ENCODE results near the gene DSG1.

The DSG1 gene

DNA sequence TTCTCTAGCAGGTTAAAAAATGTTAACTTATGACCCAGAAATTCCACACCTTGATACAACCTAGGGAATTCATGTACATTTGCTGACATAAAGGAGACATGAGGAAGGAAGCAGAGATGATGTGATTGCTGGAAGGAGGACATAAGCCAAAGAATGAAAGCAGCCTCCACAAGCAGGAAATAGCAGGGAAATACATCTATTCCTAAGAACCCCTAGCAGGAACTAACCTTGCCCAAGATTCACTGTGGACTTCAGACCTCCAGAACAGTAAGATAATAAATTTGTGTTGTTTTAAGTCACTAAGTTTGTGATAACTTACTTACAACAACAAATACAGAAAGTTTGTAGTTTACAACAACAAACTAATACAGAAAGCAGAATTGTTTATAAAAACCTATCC is 54.0 kb downstream of the DSG1 start:
- Histone ChIP-seq H3K36me3 (ENCODE audit: control insufficient read depth, low read length) (no peaks in the 10 kb centered on the region), H3K27me3 (ENCODE audit: control insufficient read depth, low read length) (no peaks in the 10 kb centered on the region)
- TF ChIP-seq, protein P1, sequence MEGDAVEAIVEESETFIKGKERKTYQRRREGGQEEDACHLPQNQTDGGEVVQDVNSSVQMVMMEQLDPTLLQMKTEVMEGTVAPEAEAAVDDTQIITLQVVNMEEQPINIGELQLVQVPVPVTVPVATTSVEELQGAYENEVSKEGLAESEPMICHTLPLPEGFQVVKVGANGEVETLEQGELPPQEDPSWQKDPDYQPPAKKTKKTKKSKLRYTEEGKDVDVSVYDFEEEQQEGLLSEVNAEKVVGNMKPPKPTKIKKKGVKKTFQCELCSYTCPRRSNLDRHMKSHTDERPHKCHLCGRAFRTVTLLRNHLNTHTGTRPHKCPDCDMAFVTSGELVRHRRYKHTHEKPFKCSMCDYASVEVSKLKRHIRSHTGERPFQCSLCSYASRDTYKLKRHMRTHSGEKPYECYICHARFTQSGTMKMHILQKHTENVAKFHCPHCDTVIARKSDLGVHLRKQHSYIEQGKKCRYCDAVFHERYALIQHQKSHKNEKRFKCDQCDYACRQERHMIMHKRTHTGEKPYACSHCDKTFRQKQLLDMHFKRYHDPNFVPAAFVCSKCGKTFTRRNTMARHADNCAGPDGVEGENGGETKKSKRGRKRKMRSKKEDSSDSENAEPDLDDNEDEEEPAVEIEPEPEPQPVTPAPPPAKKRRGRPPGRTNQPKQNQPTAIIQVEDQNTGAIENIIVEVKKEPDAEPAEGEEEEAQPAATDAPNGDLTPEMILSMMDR (IDR thresholded peaks at IDR 0.05; ENCODE audit: low read depth, low read length, poor library complexity, severe bottlenecking) = no peak
- TF ChIP-seq EZH2phosphoT487 (IDR thresholded peaks at IDR 0.05; ENCODE audit: borderline replicate concordance, low read length) = no peak

DNA sequence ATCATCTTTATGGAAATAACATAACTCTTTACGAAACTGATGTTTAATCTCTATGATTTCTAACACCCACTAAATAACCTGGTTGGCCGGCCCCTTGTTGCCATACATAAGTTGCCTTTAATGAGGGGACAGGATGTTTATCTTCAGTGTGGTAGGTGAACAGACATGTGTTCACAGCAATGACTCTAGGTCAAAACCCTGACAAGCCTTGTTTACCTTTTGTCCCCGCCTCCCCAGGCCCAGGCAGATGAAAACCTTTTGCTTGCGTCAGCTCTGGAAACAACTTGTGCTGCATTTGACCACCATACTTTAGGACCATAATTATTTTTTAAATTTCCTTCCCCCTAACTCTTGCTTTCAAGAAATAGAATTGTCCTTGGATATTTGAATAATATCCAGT is 55.7 kb downstream of the DSG1 start:
- Histone ChIP-seq H3K79me2 (ENCODE audit: control insufficient read depth, low read length) (no peaks in the 10 kb centered on the region), H3K4me3 (ENCODE audit: low read length) (no peak overlapping the region), H3F3A (ENCODE audit: control insufficient read depth, insufficient read depth) (no peaks in the 10 kb centered on the region), H4K20me1 (ENCODE audit: control insufficient read depth, insufficient read depth, low read depth, low read length) (no peaks in the 10 kb centered on the region), H3K9me2 (replicated peaks; ENCODE audit: control insufficient read depth, low read length) (no peaks in the 10 kb centered on the region), H3K27me3 (ENCODE audit: control insufficient read depth, low read length) (no peaks in the 10 kb centered on the region), H3K36me3 (ENCODE audit: control insufficient read depth, low read length) (no peaks in the 10 kb centered on the region), H3K4me1 (ENCODE audit: control insufficient read depth, low read length) (no peaks in the 10 kb centered on the region), H3K27ac (ENCODE audit: low read depth, low read length) (no peak overlapping the region), H3K4me2 (ENCODE audit: low read length) (no peak overlapping the region), H3K9me3 (ENCODE audit: control insufficient read depth, insufficient read depth, low read length) (no peaks in the 10 kb centered on the region)
- TF ChIP-seq, protein P1 (IDR thresholded peaks at IDR 0.05; ENCODE audit: low read depth, low read length, poor library complexity, severe bottlenecking) = no peak
- no peak for TF ChIP-seq EZH2phosphoT487 (IDR thresholded peaks at IDR 0.05; ENCODE audit: borderline replicate concordance, low read length)

More for the DNA sequence above, 54.0 kb downstream of the DSG1 start:
- Histone ChIP-seq H3K4me3 (ENCODE audit: low read length) (no peak overlapping the region), H3K4me1 (ENCODE audit: control insufficient read depth, low read length) (no peaks in the 10 kb centered on the region), H3K9me2 (replicated peaks; ENCODE audit: control insufficient read depth, low read length) (no peaks in the 10 kb centered on the region), H3F3A (ENCODE audit: control insufficient read depth, insufficient read depth) (no peaks in the 10 kb centered on the region), H3K4me2 (ENCODE audit: low read length) (no peak overlapping the region), H3K79me2 (ENCODE audit: control insufficient read depth, low read length) (no peaks in the 10 kb centered on the region), H3K27ac (ENCODE audit: low read depth, low read length) (no peak overlapping the region), H4K20me1 (ENCODE audit: control insufficient read depth, insufficient read depth, low read depth, low read length) (no peaks in the 10 kb centered on the region), H3K9me3 (ENCODE audit: control insufficient read depth, insufficient read depth, low read length) (no peaks in the 10 kb centered on the region)

DNA sequence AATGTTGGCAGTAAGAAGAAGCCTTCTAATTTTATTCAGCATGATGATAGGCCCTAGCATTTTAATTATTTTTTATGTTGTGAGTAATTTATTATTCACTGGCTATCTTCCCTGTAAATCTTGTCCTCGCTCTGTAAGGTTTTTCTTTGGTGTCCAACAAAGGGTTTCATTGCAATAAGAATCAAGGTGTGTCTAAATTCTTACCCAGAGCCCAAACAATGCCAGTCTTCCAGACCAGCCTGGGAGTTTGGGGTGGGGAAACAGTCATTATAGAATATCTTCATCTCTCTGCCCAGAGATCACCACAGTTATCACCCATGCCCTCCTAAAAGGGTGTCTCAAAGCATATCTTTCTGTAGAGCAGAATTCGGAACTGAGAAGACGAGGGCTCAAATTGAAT is 58.5 kb downstream of the DSG1 start, which contains the start of gene DSG4:
TSS of gene DSG4 (plus strand) at position 301 of the 400 bp plus-strand sequence. CDS start 135 bp downstream, outside the sequence.
- Histone ChIP-seq H3K27me3 (ENCODE audit: control insufficient read depth, low read length) (no peaks in the 10 kb centered on the region), H3K36me3 (ENCODE audit: control insufficient read depth, low read length) (no peaks in the 10 kb centered on the region), H3K9me3 (ENCODE audit: control insufficient read depth, insufficient read depth, low read length) (no peaks in the 10 kb centered on the region), H3K27ac (ENCODE audit: low read depth, low read length) (no peak within 1 kb of the TSS), H3K4me3 (ENCODE audit: low read length) (no peak within 1 kb of the TSS), H3K9me2 (replicated peaks; ENCODE audit: control insufficient read depth, low read length) (no peaks in the 10 kb centered on the region), H4K20me1 (ENCODE audit: control insufficient read depth, insufficient read depth, low read depth, low read length) (no peaks in the 10 kb centered on the region), H3K4me1 (ENCODE audit: control insufficient read depth, low read length) (no peaks in the 10 kb centered on the region), H3F3A (ENCODE audit: control insufficient read depth, insufficient read depth) (no peaks in the 10 kb centered on the region), H3K4me2 (ENCODE audit: low read length) (no peak within 1 kb of the TSS), H3K79me2 (ENCODE audit: control insufficient read depth, low read length) (no peaks in the 10 kb centered on the region)
- TF ChIP-seq, protein P1 (IDR thresholded peaks at IDR 0.05; ENCODE audit: low read depth, low read length, poor library complexity, severe bottlenecking) = no peak
- no peak for TF ChIP-seq EZH2phosphoT487 (IDR thresholded peaks at IDR 0.05; ENCODE audit: borderline replicate concordance, low read length)
